Natural killer cell treated with Interleukin-12 subunit alpha and Interleukin-12 subunit beta and Interleukin-15 and Interleukin-18, amount 100 ng/mL, for 72 hours (primary cell): Measurements from ENCODE around the gene TMEM86B. TPM values are rescaled to one million over a fixed set of nuclear protein-coding genes. Genes with fewer than 3 reads are reported as not detected.

Experiments
- ATAC-seq, 2 donors: fragments of 150-1000 bp; cut with Tn5 transposase in 1 of 2; sonication (Bioruptor Pico), chemical (Tn5 transposase) in 1 of 2; 2 replicates each; pipeline ENCODE4 v1.10.0; 2021
- DNase-seq: peaks from one replicate; pipeline ENCODE4 v3.0.0; 2022; ENCODE audit warnings: low spot score
- H3K27ac Mint-ChIP-seq, 2 donors: 1 replicate in 1 of 2; 2 replicates in 1 of 2; pipeline ENCODE4 v1.8.0; 2022; ENCODE audit warnings: mixed read lengths in 2 of 2, mild to moderate bottlenecking in 1 of 2, moderate library complexity in 1 of 2
- H3K27me3 Mint-ChIP-seq, 2 donors: 1 replicate in 1 of 2; 2 replicates in 1 of 2; pipeline ENCODE4 v1.8.0; 2022; ENCODE audit warnings: mixed read lengths in 2 of 2
- H3K36me3 Mint-ChIP-seq: one replicate; pipeline ENCODE4 v1.8.0; 2022; ENCODE audit warnings: mixed read lengths
- H3K4me1 Mint-ChIP-seq, 2 donors: 1 replicate in 1 of 2; 2 replicates in 1 of 2; pipeline ENCODE4 v1.8.0; 2022; ENCODE audit warnings: low read depth in 2 of 2, mixed read lengths in 2 of 2, mild to moderate bottlenecking in 1 of 2
- H3K4me3 Mint-ChIP-seq: one replicate; pipeline ENCODE4 v1.8.0; 2022; ENCODE audit warnings: mixed read lengths
- H3K9me3 Mint-ChIP-seq: 2 replicates; pipeline ENCODE4 v1.8.0; 2022; ENCODE audit warnings: mixed read lengths
- total RNA-seq, 2 donors: library from RNA; stranded (reverse); gene quantifications; one replicate each; pipeline ENCODE4 v1.2.3, GENCODE V29; 2022

Gene TMEM86B
- total RNA-seq, 2 donors from 2014 or later = 8.3 to 31.6 TPM

GRCh38 chr19:55252760-55253663, 24.4 kb upstream of the TMEM86B start:
- DNase-seq (no peak), ATAC-seq (no peak)
- Mint-ChIP-seq H3K4me3 (peak overlapping the region; percentile 100), H3K27me3 (no peaks in the 10 kb centered on the region), H3K36me3 (peaks cover 33% of the 10 kb centered on the region), H3K9me3 (no peaks in the 10 kb centered on the region), H3K27ac (peak overlapping the region; percentile 88 to 99), H3K4me1 (peaks cover 71 to 78% of the 10 kb centered on the region in 2 donors)

GRCh38 chr19:55251341-55252081, 22.9 kb upstream of the TMEM86B start:
- DNase-seq (no peak), ATAC-seq (peak; percentile 11 to 43)
- H3K27me3 Mint-ChIP-seq = no peaks in the 10 kb centered on the region
- H3K27ac Mint-ChIP-seq = peak overlapping the region; percentile 88 to 99
- H3K9me3 Mint-ChIP-seq = no peaks in the 10 kb centered on the region
- H3K4me3 Mint-ChIP-seq = peak overlapping the region; percentile 100
- peaks cover 58 to 63% of the 10 kb centered on the region in 2 donors for H3K4me1 Mint-ChIP-seq
- H3K36me3 Mint-ChIP-seq = peaks cover 20% of the 10 kb centered on the region

- H3K27me3 Mint-ChIP-seq = no peaks in the 10 kb centered on the region
- DNase-seq = no peak
- peak overlapping the region; percentile 88 to 99 for H3K27ac Mint-ChIP-seq
- ATAC-seq = no peak
- H3K9me3 Mint-ChIP-seq = no peaks in the 10 kb centered on the region
- peaks cover 10% of the 10 kb centered on the region for H3K36me3 Mint-ChIP-seq
- H3K4me1 Mint-ChIP-seq = peaks cover 47 to 52% of the 10 kb centered on the region in 2 donors
- H3K4me3 Mint-ChIP-seq = peak overlapping the region; percentile 100
These were observed 21.9 kb upstream of the TMEM86B start for GRCh38 chr19:55250262-55251036.

GRCh38 chr19:55249841-55250240, 21.3 kb upstream of the TMEM86B start:
- H3K27me3 Mint-ChIP-seq = no peaks in the 10 kb centered on the region
- no peaks in the 10 kb centered on the region for H3K9me3 Mint-ChIP-seq
- H3K36me3 Mint-ChIP-seq = peaks cover 10% of the 10 kb centered on the region
- H3K4me1 Mint-ChIP-seq = peaks cover 44 to 46% of the 10 kb centered on the region in 2 donors
- no peak for ATAC-seq
- H3K27ac Mint-ChIP-seq = no peak overlapping the region
- DNase-seq = no peak
- no peak overlapping the region for H3K4me3 Mint-ChIP-seq

- H3K4me3 Mint-ChIP-seq = no peak overlapping the region
These were observed 20.1 kb upstream of the TMEM86B start for GRCh38 chr19:55248704-55249103.

GRCh38 chr19:55248166-55248675, 19.7 kb upstream of the TMEM86B start:
- no peaks in the 10 kb centered on the region for H3K27me3 Mint-ChIP-seq
- no peaks in the 10 kb centered on the region for H3K9me3 Mint-ChIP-seq
- DNase-seq = no peak
- peaks cover 10% of the 10 kb centered on the region for H3K36me3 Mint-ChIP-seq
- peak overlapping the region; percentile 49 to 72 for H3K27ac Mint-ChIP-seq
- H3K4me1 Mint-ChIP-seq = peaks cover 30 to 31% of the 10 kb centered on the region in 2 donors
- H3K4me3 Mint-ChIP-seq = no peak overlapping the region
- ATAC-seq = no peak

More at GRCh38 chr19:55248704-55249103, 20.1 kb upstream of the TMEM86B start:
- Mint-ChIP-seq H3K9me3 (no peaks in the 10 kb centered on the region), H3K27ac (peak overlapping the region; percentile 49 to 72), H3K27me3 (no peaks in the 10 kb centered on the region), H3K4me1 (peaks cover 35 to 36% of the 10 kb centered on the region in 2 donors), H3K36me3 (peaks cover 10% of the 10 kb centered on the region)
- DNase-seq = no peak
- ATAC-seq = no peak

GRCh38 chr19:55247621-55248099, 19.1 kb upstream of the TMEM86B start:
- no peak for DNase-seq
- no peak for ATAC-seq
- Mint-ChIP-seq H3K36me3 (peaks cover 14% of the 10 kb centered on the region), H3K9me3 (no peaks in the 10 kb centered on the region), H3K27ac (peak overlapping the region in 1 of 2 donors; percentile 72), H3K4me1 (peaks cover 29 to 31% of the 10 kb centered on the region in 2 donors), H3K27me3 (no peaks in the 10 kb centered on the region), H3K4me3 (no peak overlapping the region)

- peaks cover 13% of the 10 kb centered on the region for H3K36me3 Mint-ChIP-seq
- peaks cover 28 to 32% of the 10 kb centered on the region in 2 donors for H3K4me1 Mint-ChIP-seq
- ATAC-seq (no peak), DNase-seq (no peak)
- H3K9me3 Mint-ChIP-seq = no peaks in the 10 kb centered on the region
- no peak overlapping the region for H3K4me3 Mint-ChIP-seq
- H3K27me3 Mint-ChIP-seq = no peaks in the 10 kb centered on the region
- H3K27ac Mint-ChIP-seq = no peak overlapping the region
These were observed 18.2 kb upstream of the TMEM86B start for GRCh38 chr19:55246462-55247451.

GRCh38 chr19:55245236-55245904, 16.8 kb upstream of the TMEM86B start:
- Mint-ChIP-seq H3K4me3 (no peak overlapping the region), H3K4me1 (peaks cover 16 to 24% of the 10 kb centered on the region in 2 donors), H3K9me3 (no peaks in the 10 kb centered on the region), H3K27me3 (no peaks in the 10 kb centered on the region), H3K27ac (no peak overlapping the region), H3K36me3 (peaks cover 6% of the 10 kb centered on the region)
- no peak for ATAC-seq
- peak; percentile 59 for DNase-seq

GRCh38 chr19:55244004-55244680, 15.6 kb upstream of the TMEM86B start:
- Mint-ChIP-seq H3K36me3 (peaks cover 6% of the 10 kb centered on the region), H3K9me3 (no peaks in the 10 kb centered on the region), H3K4me3 (no peak overlapping the region), H3K27ac (peak overlapping the region in 1 of 2 donors; percentile 63), H3K27me3 (no peaks in the 10 kb centered on the region), H3K4me1 (peaks cover 15 to 21% of the 10 kb centered on the region in 2 donors)
- ATAC-seq = no peak
- DNase-seq = peak; percentile 25

- no peaks in the 10 kb centered on the region for H3K9me3 Mint-ChIP-seq
- ATAC-seq = no peak
- H3K27ac Mint-ChIP-seq = peak overlapping the region in 1 of 2 donors; percentile 10
- peaks cover 6% of the 10 kb centered on the region for H3K36me3 Mint-ChIP-seq
- no peak for DNase-seq
- no peaks in the 10 kb centered on the region for H3K27me3 Mint-ChIP-seq
- H3K4me3 Mint-ChIP-seq = no peak overlapping the region
- H3K4me1 Mint-ChIP-seq = peaks cover 5 to 9% of the 10 kb centered on the region in 2 donors
These were observed 14.0 kb upstream of the TMEM86B start for GRCh38 chr19:55242517-55242916.
